Measurements from ENCODE around the gene FADS1.

GRCh38 chr11:61855939-61856680 lies 39.3 kb upstream of the FADS1 start:
- TF ChIP-seq, protein P1, sequence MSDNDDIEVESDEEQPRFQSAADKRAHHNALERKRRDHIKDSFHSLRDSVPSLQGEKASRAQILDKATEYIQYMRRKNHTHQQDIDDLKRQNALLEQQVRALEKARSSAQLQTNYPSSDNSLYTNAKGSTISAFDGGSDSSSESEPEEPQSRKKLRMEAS (CRISPR knock-in tag; IDR thresholded peaks at IDR 0.05), result no peak
- no peak for TF ChIP-seq NFYB (CRISPR knock-in tag; conservative IDR thresholded peaks at IDR 0.05; ENCODE audit: low read depth)
